Endothelial cell of umbilical vein (primary cell): ENCODE data around the gene SLC23A3. TPM values are rescaled to one million over a fixed set of nuclear protein-coding genes. Genes with fewer than 3 reads are reported as not detected.

ENCODE experiments used
- BruUV-seq: library from RNA; stranded (reverse); fragments of 400-500 nt; replicated peaks from 2 replicates; lab custom pipeline; 2021; lab: Mats Ljungman, UMichigan
- CTCF ChIA-PET: fragments of 300-600, 350-600 bp; sonication (Branson Sonifier 250); formaldehyde crosslinking; loops from one replicate; lab custom pipeline; 2021; ENCODE audit warnings: antibody characterized with exemption, inconsistent platforms; lab: Charles Lee
- POLR2A ChIA-PET: fragments of 300-600, 350-600 bp; sonication (Branson Sonifier 250); formaldehyde crosslinking; loops from one replicate; lab custom pipeline; 2021; ENCODE audit warnings: antibody characterized with exemption, inconsistent platforms; lab: Charles Lee
- DNase-seq: peaks from one replicate; pipeline ENCODE4 v3.0.0-alpha.2; 2011; ENCODE audit warnings: low read depth, low spot score
- FAIRE-seq: peaks from 2 replicates; lab custom pipeline; 2011; peaks lifted over from hg19 to GRCh38; lab: Jason Lieb, UNC
- H2AFZ ChIP-seq: 2 replicates; pipeline ENCODE4 v1.6.0; 2012; ENCODE audit warnings: low read depth, low read length, control low read depth, inconsistent platforms
- H3K27ac ChIP-seq: 2 replicates; pipeline ENCODE4 v1.5.1; 2011; ENCODE audit warnings: low read depth, mild to moderate bottlenecking, control low read depth, low read length, moderate library complexity; ENCODE audit not compliant: insufficient read depth
- H3K27me3 ChIP-seq, 2 experiments: 2 replicates each; pipeline versions ENCODE4 v1.6.0 to v1.6.1; 2011; ENCODE audit warnings: low read length in 2 of 2, mixed read lengths in 1 of 2; ENCODE audit not compliant: control insufficient read depth in 2 of 2, insufficient read depth in 2 of 2
- H3K36me3 ChIP-seq, 2 experiments: 2 replicates in 1 of 2; 3 replicates in 1 of 2; pipeline ENCODE4 v1.5.1; 2011; ENCODE audit warnings: low read length in 2 of 2, mild to moderate bottlenecking in 1 of 2, moderate library complexity in 1 of 2; ENCODE audit not compliant: control insufficient read depth in 2 of 2, insufficient read depth in 2 of 2; ENCODE audit errors: extremely low read depth in 1 of 2
- H3K4me1 ChIP-seq: 3 replicates; pipeline ENCODE4 v1.5.1; 2011; ENCODE audit warnings: mild to moderate bottlenecking, low read length; ENCODE audit not compliant: control insufficient read depth, insufficient read depth; ENCODE audit errors: extremely low read depth
- H3K4me2 ChIP-seq: 2 replicates; pipeline ENCODE4 v1.6.1; 2011; ENCODE audit warnings: low read length, control low read depth, mixed read lengths; ENCODE audit not compliant: insufficient read depth
- H3K4me3 ChIP-seq, 3 experiments: fragments of 200-600 bp in 1 of 3; sonication (generic), shearing (Covaris generic) in 1 of 3; replicated peaks in 1 of 3; 2 replicates each; pipeline ENCODE4 v1.5.1; 2011 to 2016; ENCODE audit warnings: control low read depth in 3 of 3, low read length in 3 of 3, mild to moderate bottlenecking in 2 of 3, inconsistent platforms in 1 of 3, low read depth in 1 of 3, moderate library complexity in 1 of 3; ENCODE audit not compliant: insufficient read depth in 1 of 3
- H3K79me2 ChIP-seq: 2 replicates; pipeline ENCODE4 v1.6.0; 2012; ENCODE audit warnings: low read length, inconsistent platforms; ENCODE audit not compliant: control insufficient read depth, insufficient read depth
- H3K9ac ChIP-seq: replicated peaks from 2 replicates; pipeline ENCODE3; 2011; ENCODE audit warnings: low read length, control low read depth; ENCODE audit not compliant: insufficient read depth; ENCODE audit errors: extremely low read depth
- H3K9me1 ChIP-seq: replicated peaks from 3 replicates; pipeline ENCODE4 v1.6.0; 2011; ENCODE audit warnings: mild to moderate bottlenecking, low read length; ENCODE audit not compliant: control insufficient read depth, insufficient read depth; ENCODE audit errors: extremely low read depth
- H3K9me3 ChIP-seq: replicated peaks from 2 replicates; pipeline ENCODE4 v1.5.1; 2012; ENCODE audit warnings: low read length, inconsistent platforms; ENCODE audit not compliant: control insufficient read depth, insufficient read depth
- H4K20me1 ChIP-seq: replicated peaks from 2 replicates; pipeline ENCODE3; 2011; ENCODE audit warnings: mild to moderate bottlenecking, low read length; ENCODE audit not compliant: control insufficient read depth, insufficient read depth; ENCODE audit errors: extremely low read depth
- EZH2 ChIP-seq: IDR thresholded peaks from 2 replicates; pipeline ENCODE4 v1.6.1; 2012; ENCODE audit warnings: borderline replicate concordance, low read depth, mild to moderate bottlenecking, moderate library complexity, low read length, inconsistent platforms; ENCODE audit not compliant: severe bottlenecking
- FOS ChIP-seq: IDR thresholded peaks from 2 replicates; pipeline ENCODE4 v1.6.1; 2011; ENCODE audit warnings: mild to moderate bottlenecking, low read length, moderate library complexity, borderline replicate concordance; ENCODE audit not compliant: insufficient read depth
- GATA2 ChIP-seq: IDR thresholded peaks from 2 replicates; pipeline ENCODE4 v1.7.0; 2011; ENCODE audit warnings: low read depth, mild to moderate bottlenecking, moderate library complexity, mixed read lengths, low read length; ENCODE audit not compliant: insufficient read length, insufficient read depth
- JUN ChIP-seq: IDR thresholded peaks from 2 replicates; pipeline ENCODE4 v1.6.1; 2011; ENCODE audit warnings: borderline replicate concordance, low read depth; ENCODE audit not compliant: insufficient read length, insufficient read depth
- MYC ChIP-seq: IDR thresholded peaks from one replicate; pipeline ENCODE4 v1.6.1; 2011; ENCODE audit warnings: mild to moderate bottlenecking, low read depth, low read length
- POLR2A ChIP-seq: IDR thresholded peaks from 2 replicates; pipeline ENCODE4 v1.6.1; 2012; ENCODE audit warnings: low read depth, mild to moderate bottlenecking, control low read depth, low read length
- POLR2AphosphoS5 ChIP-seq: IDR thresholded peaks from 2 replicates; pipeline ENCODE4 v1.6.1; 2012; ENCODE audit warnings: low read depth, mild to moderate bottlenecking, control low read depth, low read length, moderate library complexity; ENCODE audit not compliant: insufficient read depth
- dilution Hi-C: fragments of 300-500 bp; cut with MboI; formaldehyde crosslinking; loops from one replicate; pipeline ENCODE4 v1.15.0; 2019; ENCODE audit warnings: low sequenced_read_pairs; ENCODE audit not compliant: extremely low pct_ligation_motif_present
- intact Hi-C: fragments of 100-400 bp; cut with micrococcal nuclease; formaldehyde crosslinking; loops from one replicate; pipeline ENCODE4 v1.10.0; 2022
- polyA plus RNA-seq, 4 experiments: library from polyadenylated mRNA; depleted of rRNA in 3 of 4; stranded (reverse) in 3 of 4; unstranded in 1 of 4; fragments of >200 nt; gene quantifications; 2 replicates each; pipeline versions ENCODE4 v1.2.1 to v1.2.3, GENCODE V29; 2011 to 2012; ENCODE audit warnings: missing spikeins in 1 of 4
- total RNA-seq: library from RNA; stranded (reverse); gene quantifications from 2 replicates; pipeline ENCODE4 v1.2.3, GENCODE V29; 2021
- TF ChIP-seq, protein P1 (sequence below), 2 donors: IDR thresholded peaks; 1 replicate in 1 of 2; 2 replicates in 1 of 2; pipeline ENCODE4 v1.5.1; 2011; ENCODE audit warnings: low read length in 2 of 2, mild to moderate bottlenecking in 2 of 2, moderate library complexity in 2 of 2, control low read depth in 1 of 2, inconsistent platforms in 1 of 2, low read depth in 1 of 2; ENCODE audit not compliant: insufficient read depth in 1 of 2; ENCODE audit errors: extremely low read depth in 1 of 2
- TF ChIP-seq, protein P2 (sequence below): IDR thresholded peaks from 2 replicates; pipeline ENCODE4 v1.6.1; 2011; ENCODE audit not compliant: insufficient read depth, insufficient read length

SLC23A3 gene
- total and polyA plus RNA-seq, 2 donors (not counting 3 experiments of a cell fraction or from before 2014, with no cell fraction given) = 2.7 to 7.1 TPM

DNA sequence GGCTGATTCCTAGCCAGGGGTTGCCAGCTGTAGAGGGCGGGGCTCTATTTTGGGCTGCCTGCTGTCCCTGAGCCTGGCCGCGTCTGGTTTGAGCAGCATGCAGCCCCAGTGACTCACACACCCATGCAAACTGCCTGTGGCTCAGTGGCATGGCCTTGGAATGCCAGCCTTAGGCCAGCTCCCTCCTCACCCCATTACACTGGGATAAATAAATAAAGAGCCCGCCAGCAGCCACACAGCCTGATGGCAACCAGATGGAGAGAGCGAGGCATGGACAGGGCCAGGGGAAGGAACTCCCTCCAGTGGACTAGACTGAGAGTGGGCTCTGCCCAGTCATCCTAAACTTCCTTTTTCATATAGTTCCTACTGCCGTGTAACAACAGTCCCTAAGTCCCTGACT is 27.5 kb downstream of the SLC23A3 start:
- H3K36me3 ChIP-seq = peaks cover 0 to 1% of the 10 kb centered on the region in 2 experiments
- CTCF ChIA-PET = interaction anchor here (1.5 to 2.9 kb wide), 3 partner anchors 13 to 113 kb away, joined by 6 to 14 read pairs (median 8); no protein-coding TSS in a partner anchor
- H3K27me3 ChIP-seq = no peaks in the 10 kb centered on the region
- H3K4me1 ChIP-seq = no peaks in the 10 kb centered on the region
- no peak overlapping the region for H2AFZ ChIP-seq
- intact Hi-C loops = no loop called here
- POLR2A ChIA-PET = no interaction called here
- H3K4me2 ChIP-seq = no peak overlapping the region
- H3K27ac ChIP-seq = no peak overlapping the region
- no peak for TF ChIP-seq EZH2
- TF ChIP-seq, protein P1, sequence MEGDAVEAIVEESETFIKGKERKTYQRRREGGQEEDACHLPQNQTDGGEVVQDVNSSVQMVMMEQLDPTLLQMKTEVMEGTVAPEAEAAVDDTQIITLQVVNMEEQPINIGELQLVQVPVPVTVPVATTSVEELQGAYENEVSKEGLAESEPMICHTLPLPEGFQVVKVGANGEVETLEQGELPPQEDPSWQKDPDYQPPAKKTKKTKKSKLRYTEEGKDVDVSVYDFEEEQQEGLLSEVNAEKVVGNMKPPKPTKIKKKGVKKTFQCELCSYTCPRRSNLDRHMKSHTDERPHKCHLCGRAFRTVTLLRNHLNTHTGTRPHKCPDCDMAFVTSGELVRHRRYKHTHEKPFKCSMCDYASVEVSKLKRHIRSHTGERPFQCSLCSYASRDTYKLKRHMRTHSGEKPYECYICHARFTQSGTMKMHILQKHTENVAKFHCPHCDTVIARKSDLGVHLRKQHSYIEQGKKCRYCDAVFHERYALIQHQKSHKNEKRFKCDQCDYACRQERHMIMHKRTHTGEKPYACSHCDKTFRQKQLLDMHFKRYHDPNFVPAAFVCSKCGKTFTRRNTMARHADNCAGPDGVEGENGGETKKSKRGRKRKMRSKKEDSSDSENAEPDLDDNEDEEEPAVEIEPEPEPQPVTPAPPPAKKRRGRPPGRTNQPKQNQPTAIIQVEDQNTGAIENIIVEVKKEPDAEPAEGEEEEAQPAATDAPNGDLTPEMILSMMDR (IDR thresholded peaks at IDR 0.05; ENCODE audit: extremely low read depth in 1 of 2, insufficient read depth in 1 of 2, low read depth in 1 of 2, low read length in 2 of 2) = no peak
- TF ChIP-seq POLR2AphosphoS5 = no peak
- no peak for TF ChIP-seq JUN
- no peak for TF ChIP-seq POLR2A
- no peak for TF ChIP-seq GATA2
- TF ChIP-seq, protein P2, sequence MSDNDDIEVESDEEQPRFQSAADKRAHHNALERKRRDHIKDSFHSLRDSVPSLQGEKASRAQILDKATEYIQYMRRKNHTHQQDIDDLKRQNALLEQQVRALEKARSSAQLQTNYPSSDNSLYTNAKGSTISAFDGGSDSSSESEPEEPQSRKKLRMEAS = no peak
- TF ChIP-seq FOS = no peak
- no peak for TF ChIP-seq MYC
- no TSS peak for BruUV-seq
- H3K9me3 ChIP-seq = no peaks in the 10 kb centered on the region
- dilution Hi-C loops = no loop called here
- H3K79me2 ChIP-seq = no peaks in the 10 kb centered on the region
- H3K9ac ChIP-seq = no peak overlapping the region
- H3K4me3 ChIP-seq = no peak overlapping the region
- H3K9me1 ChIP-seq = no peaks in the 10 kb centered on the region
- H4K20me1 ChIP-seq = no peaks in the 10 kb centered on the region
- DNase-seq = no peak
- FAIRE-seq = no peak
